ENCODE results near the gene FOLR3.

FOLR3 gene

DNA sequence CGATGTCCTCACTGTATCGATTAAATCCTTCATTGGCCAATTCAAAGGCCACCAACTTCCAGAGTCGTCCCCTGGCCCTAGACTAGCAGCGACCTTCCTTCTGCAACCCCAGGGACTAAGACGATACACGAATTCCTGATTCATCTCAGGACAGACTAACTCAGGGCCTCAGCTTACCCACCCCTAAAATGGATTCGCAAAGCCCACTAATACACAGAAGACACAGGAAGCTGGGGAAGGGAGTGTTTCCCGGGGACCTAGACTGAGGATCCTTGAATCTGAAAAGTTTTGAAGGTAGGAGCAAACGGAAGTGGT is 32.9 kb upstream of the FOLR3 start:
- TF ChIP-seq, protein P1, sequence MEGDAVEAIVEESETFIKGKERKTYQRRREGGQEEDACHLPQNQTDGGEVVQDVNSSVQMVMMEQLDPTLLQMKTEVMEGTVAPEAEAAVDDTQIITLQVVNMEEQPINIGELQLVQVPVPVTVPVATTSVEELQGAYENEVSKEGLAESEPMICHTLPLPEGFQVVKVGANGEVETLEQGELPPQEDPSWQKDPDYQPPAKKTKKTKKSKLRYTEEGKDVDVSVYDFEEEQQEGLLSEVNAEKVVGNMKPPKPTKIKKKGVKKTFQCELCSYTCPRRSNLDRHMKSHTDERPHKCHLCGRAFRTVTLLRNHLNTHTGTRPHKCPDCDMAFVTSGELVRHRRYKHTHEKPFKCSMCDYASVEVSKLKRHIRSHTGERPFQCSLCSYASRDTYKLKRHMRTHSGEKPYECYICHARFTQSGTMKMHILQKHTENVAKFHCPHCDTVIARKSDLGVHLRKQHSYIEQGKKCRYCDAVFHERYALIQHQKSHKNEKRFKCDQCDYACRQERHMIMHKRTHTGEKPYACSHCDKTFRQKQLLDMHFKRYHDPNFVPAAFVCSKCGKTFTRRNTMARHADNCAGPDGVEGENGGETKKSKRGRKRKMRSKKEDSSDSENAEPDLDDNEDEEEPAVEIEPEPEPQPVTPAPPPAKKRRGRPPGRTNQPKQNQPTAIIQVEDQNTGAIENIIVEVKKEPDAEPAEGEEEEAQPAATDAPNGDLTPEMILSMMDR (IDR thresholded peaks at IDR 0.05; ENCODE audit: low read depth, low read length), result no peak
- H3K4me3 ChIP-seq (replicated peaks in 1 of 2; ENCODE audit: low read depth in 2 of 2, low read length in 2 of 2), result peak overlapping the region; percentile 83 to 85
- no peak for DNase-seq (ENCODE audit: low read depth in 2 of 2)

DNA sequence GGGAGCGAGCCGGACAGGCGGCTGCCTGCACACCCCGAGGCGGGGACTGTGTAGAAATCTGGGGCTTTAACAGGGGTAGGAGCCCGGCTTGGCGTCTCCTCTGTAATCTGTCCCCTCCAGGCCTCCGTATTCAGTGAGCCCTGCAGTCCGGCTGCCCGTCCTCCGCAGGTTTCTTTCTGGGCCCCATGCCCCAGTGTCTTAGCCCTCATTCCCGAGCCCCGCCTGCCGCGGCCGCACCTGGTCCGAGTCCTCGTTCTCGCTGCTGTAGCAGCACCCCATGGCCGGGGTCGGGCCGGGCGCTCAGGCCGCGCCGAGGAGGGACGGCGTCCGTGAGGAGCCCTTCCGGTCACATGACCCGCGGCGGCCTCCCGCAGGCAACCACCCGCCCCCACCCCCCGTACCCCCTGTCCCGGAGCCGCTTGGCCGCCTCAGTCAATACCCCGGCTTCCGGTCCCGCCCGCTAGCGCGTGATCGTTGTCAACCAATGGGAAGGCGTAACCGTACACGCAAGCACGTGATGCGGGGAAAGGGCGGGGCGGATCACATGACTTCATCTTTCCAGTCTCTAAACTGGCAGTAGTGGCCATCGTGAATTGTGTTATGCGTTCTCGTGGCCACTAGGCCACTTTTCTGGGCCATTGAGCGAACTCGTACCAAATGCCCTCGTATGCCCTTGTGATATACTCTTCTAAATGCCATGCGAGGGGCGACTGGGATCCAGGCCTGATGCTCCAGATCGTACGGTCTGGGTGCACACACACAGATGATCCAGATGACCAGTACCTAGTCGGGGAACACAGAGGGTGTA is 32.4 kb upstream of the FOLR3 start, which contains the start of gene LAMTOR1:
LAMTOR1 (minus strand) TSS at position 352 of the 808 bp plus-strand sequence; CDS start at position 279, 73 bp downstream.
- TF ChIP-seq, protein P1 (IDR thresholded peaks at IDR 0.05; ENCODE audit: low read depth, low read length), result peak; percentile 61
- DNase-seq (ENCODE audit: low read depth in 2 of 2), result peak; percentile 99 to 100
- peak within 1 kb of the TSS; percentile 83 to 85 for H3K4me3 ChIP-seq (replicated peaks in 1 of 2; ENCODE audit: low read depth in 2 of 2, low read length in 2 of 2)

DNA sequence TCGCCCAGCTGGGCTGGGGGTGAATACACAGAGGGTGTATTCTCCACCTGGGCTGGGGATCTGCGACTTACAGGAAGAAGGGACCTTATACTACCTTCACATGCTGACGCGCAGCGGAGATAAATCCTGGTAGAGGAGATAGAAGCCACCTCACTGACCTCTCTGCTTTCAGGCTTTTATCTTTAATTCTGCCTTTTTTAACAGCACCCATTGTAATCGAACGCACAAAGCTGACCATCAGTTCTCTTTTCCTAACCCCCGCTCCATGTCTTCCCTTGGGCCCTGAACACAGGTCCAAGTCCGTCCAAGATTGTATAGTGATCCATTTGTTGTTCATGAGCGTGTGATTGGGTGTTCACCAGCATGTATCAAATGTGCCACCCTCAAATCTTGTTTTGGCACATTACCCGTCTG is 31.8 kb upstream of the FOLR3 start:
- no peak for DNase-seq (ENCODE audit: low read depth in 2 of 2)
- TF ChIP-seq, protein P1 (IDR thresholded peaks at IDR 0.05; ENCODE audit: low read depth, low read length), result no peak
- H3K4me3 ChIP-seq (replicated peaks in 1 of 2; ENCODE audit: low read depth in 2 of 2, low read length in 2 of 2), result peak overlapping the region; percentile 3 to 24

DNA sequence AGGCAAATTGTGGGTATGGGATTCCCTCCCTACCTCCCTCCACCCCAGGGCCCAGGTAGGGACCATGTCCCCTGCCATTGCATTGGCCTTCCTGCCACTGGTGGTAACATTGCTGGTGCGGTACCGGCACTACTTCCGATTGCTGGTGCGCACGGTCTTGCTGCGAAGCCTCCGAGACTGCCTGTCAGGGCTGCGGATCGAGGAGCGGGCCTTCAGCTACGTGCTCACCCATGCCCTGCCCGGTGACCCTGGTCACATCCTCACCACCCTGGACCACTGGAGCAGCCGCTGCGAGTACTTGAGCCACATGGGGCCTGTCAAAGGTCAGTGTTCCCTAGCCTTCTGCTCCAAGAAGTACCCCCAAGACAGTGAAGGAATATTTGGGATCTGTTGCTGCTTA is 29.6 kb upstream of the FOLR3 start, which contains the start of gene TOMT:
TOMT (plus strand) TSS at position 37 of the 400 bp plus-strand sequence; CDS start at position 65, 28 bp downstream.
- H3K4me3 ChIP-seq (replicated peaks in 1 of 2; ENCODE audit: low read depth in 2 of 2, low read length in 2 of 2), result no peak within 1 kb of the TSS
- no peak for DNase-seq (ENCODE audit: low read depth in 2 of 2)
- TF ChIP-seq, protein P1 (IDR thresholded peaks at IDR 0.05; ENCODE audit: low read depth, low read length), result no peak

DNA sequence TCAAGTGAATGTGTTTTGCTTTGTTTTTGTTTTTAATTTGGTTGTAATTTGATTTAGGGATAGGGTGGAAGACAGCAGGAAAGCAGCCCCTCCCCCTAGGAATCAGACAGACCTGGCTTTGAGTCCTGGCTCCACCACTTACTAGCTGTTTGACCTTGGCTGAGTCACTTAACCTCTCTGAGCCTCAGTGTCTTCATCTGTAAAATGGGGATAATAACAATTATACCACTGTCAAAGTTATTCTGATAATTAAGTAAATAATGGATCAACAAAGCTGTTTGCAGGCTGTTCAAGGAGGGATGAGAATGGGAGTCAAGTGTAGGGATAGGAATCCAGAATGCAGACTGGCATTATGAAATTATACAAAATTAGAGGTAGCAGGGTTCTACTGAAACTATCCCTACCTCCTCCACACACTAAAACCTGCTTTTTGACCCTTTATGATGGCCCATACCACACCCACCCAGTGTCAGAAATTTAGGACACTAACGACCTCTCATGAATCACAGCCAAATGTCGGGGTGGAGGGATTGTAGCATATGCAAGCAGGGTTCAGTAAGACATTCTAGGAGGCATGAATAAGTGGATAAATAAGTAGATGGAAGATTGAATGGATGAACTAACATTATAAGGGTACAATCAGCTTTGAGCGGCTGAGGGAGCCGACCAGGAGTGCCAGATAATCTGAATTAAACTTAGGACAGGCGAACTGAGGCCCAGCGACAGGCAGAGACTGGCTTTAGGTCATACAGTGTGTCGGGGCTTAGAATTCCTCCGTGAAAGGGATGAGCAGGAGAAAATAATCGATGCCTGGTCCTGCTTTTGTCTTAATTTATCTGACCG is 24.0 kb upstream of the FOLR3 start:
- TF ChIP-seq, protein P1 (IDR thresholded peaks at IDR 0.05; ENCODE audit: low read depth, low read length), result no peak
- peak overlapping the region; percentile 83 to 85 for H3K4me3 ChIP-seq (replicated peaks in 1 of 2; ENCODE audit: low read depth in 2 of 2, low read length in 2 of 2)
- DNase-seq (ENCODE audit: low read depth in 2 of 2), result no peak

DNA sequence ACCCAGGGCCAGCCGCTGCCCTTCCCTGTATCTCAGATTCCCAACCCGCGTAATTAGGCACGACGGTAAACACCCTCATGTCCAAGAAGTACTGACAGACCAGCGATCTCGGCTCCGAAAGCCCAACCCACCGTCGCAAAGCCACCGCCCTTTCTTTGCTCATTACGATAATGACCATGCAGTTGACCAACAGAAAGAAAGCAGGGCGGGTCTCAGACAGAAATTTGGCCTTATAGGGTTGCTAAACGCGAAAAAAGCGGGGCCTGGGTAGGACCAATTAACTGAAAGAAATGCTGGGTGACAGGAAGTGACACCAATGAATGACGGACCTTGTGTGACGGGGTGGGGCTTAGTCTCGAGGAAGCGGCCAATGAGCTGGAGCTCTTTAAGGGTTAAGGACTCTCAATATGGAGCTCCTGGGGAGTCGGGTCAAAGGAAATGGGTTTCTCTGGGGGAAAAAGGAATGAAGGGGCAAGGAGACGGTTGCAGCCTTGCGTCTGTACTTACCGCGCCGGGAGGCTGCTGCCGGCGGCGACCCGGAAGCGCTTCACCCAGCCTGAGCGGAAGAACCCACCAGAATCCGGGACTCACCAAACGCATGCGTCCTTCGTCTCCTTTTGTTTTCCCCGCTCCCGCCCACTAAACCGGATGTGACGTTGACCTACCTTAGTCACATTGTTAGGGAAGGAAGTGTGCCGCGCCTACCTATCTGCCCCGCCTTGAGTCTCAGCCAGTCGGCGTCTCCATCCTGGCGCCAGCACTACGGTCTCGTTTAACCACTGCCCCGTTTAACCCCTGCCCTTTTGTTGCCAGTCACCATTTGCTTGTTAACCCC is 23.2 kb upstream of the FOLR3 start, which contains the start of gene ANAPC15:
ANAPC15 (minus strand) TSS at position 553 of the 835 bp plus-strand sequence. CDS start 1,419 bp downstream, outside the sequence.
- DNase-seq (ENCODE audit: low read depth in 2 of 2), result peak; percentile 100
- TF ChIP-seq, protein P1 (IDR thresholded peaks at IDR 0.05; ENCODE audit: low read depth, low read length), result no peak
- peak within 1 kb of the TSS; percentile 83 to 85 for H3K4me3 ChIP-seq (replicated peaks in 1 of 2; ENCODE audit: low read depth in 2 of 2, low read length in 2 of 2)
